Kidney (tissue), 14 donors: Measurements from ENCODE around the gene PRDM15. TPM values are rescaled to one million over a fixed set of nuclear protein-coding genes. Genes with fewer than 3 reads are reported as not detected.

ENCODE experiments used
- DNase-seq, 5 donors: peaks; one replicate each; pipeline ENCODE4 v3.0.0-alpha.2; 2013 to 2020
- FAIRE-seq: peaks from 2 replicates; lab custom pipeline; 2012; peaks lifted over from hg19 to GRCh38; lab: Jason Lieb, UNC
- H3K27ac ChIP-seq, 2 donors: one replicate each; pipeline ENCODE4 v1.7.0; 2013; ENCODE audit warnings: low read depth in 2 of 2, low read length in 2 of 2, inconsistent platforms in 1 of 2
- H3K27me3 ChIP-seq: one replicate; pipeline ENCODE4 v1.7.1; 2013; ENCODE audit warnings: low read length, inconsistent platforms; ENCODE audit not compliant: control insufficient read depth, insufficient read depth
- H3K36me3 ChIP-seq, 3 donors: one replicate each; pipeline versions ENCODE4 v1.7.0 to v1.7.1; 2013; ENCODE audit warnings: low read length in 3 of 3, control low read depth in 1 of 3, inconsistent platforms in 1 of 3; ENCODE audit not compliant: insufficient read depth in 3 of 3, control insufficient read depth in 2 of 3
- H3K4me1 ChIP-seq, 3 donors: one replicate each; pipeline versions ENCODE4 v1.7.0 to v1.7.1; 2013; ENCODE audit warnings: low read length in 3 of 3, inconsistent platforms in 1 of 3, low read depth in 1 of 3; ENCODE audit not compliant: control insufficient read depth in 2 of 3, insufficient read depth in 2 of 3
- H3K4me3 ChIP-seq, 3 donors: one replicate each; pipeline versions ENCODE4 v1.7.0 to v1.8.1; 2013; ENCODE audit warnings: low read length in 3 of 3, control low read depth in 1 of 3, inconsistent platforms in 1 of 3
- H3K9ac ChIP-seq, 3 donors: one replicate each; pipeline versions ENCODE4 v1.7.0 to v1.7.1; 2013; ENCODE audit warnings: low read length in 3 of 3, control low read depth in 1 of 3, inconsistent platforms in 1 of 3
- H3K9me3 ChIP-seq, 3 donors: one replicate each; pipeline versions ENCODE4 v1.7.0 to v1.7.1; 2013; ENCODE audit warnings: low read length in 3 of 3, control low read depth in 1 of 3, inconsistent platforms in 1 of 3; ENCODE audit not compliant: control insufficient read depth in 2 of 3, insufficient read depth in 1 of 3
- CTCF ChIP-seq: IDR thresholded peaks from 3 replicates; pipeline ENCODE4 v1.5.1; 2012; ENCODE audit warnings: mild to moderate bottlenecking, moderate library complexity, borderline replicate concordance; ENCODE audit not compliant: insufficient read depth; ENCODE audit errors: extremely low read depth
- intact Hi-C: fragments of 100-400 bp; cut with DNase I; formaldehyde crosslinking; loops from one replicate; pipeline ENCODE4 v1.11.1; 2022
- polyA plus RNA-seq: library from polyadenylated mRNA; stranded (reverse); fragments of 350-450 nt; fragmentation: Illumina TruSeq; extraction: RNeasy Lipid Tissue Mini Kit (QIAGEN cat#74804); gene quantifications from one replicate; pipeline ENCODE4 v1.2.3, GENCODE V29; 2014; ENCODE audit warnings: low read depth, low replicate concordance; ENCODE audit not compliant: insufficient read depth
- total RNA-seq: library from RNA; stranded (reverse); fragmentation: NEBNext Ultra II Directional; extraction: Animal tissue kit (Norgen Biotek cat#: 25700); gene quantifications from one replicate; pipeline ENCODE4 v1.2.1, GENCODE V29; 2021
- donor health status: control.
- donor health status: control.
- donor health status: control.
- donor health status: control.
- donor health status: control.
- donor health status: DM: yes; HTN: yes; CAD: no.
- donor health status: Normal renal cell carcinoma (clear cell type).

PRDM15 gene
- total and polyA plus RNA-seq, 2 donors from 2014 or later = 1.3 to 8.4 TPM

- DNase-seq (peak in 3 of 5 donors; percentile 25 to 55 (median 25)), FAIRE-seq (no peak)
- no peaks in the 10 kb centered on the region for H3K27me3 ChIP-seq
- no peak for TF ChIP-seq CTCF
- H3K4me3 ChIP-seq = no peak overlapping the region
- H3K4me1 ChIP-seq = no peaks in the 10 kb centered on the region
- no peaks in the 10 kb centered on the region for H3K9me3 ChIP-seq
- H3K36me3 ChIP-seq = peaks cover 0 to 6% (median 3%) of the 10 kb centered on the region in 3 donors
- H3K9ac ChIP-seq = no peak overlapping the region
- intact Hi-C loops = no loop called here
- no peak overlapping the region for H3K27ac ChIP-seq
Observed at GRCh38 chr21:41819236-41819855, 59.8 kb downstream of the PRDM15 start.

DNA sequence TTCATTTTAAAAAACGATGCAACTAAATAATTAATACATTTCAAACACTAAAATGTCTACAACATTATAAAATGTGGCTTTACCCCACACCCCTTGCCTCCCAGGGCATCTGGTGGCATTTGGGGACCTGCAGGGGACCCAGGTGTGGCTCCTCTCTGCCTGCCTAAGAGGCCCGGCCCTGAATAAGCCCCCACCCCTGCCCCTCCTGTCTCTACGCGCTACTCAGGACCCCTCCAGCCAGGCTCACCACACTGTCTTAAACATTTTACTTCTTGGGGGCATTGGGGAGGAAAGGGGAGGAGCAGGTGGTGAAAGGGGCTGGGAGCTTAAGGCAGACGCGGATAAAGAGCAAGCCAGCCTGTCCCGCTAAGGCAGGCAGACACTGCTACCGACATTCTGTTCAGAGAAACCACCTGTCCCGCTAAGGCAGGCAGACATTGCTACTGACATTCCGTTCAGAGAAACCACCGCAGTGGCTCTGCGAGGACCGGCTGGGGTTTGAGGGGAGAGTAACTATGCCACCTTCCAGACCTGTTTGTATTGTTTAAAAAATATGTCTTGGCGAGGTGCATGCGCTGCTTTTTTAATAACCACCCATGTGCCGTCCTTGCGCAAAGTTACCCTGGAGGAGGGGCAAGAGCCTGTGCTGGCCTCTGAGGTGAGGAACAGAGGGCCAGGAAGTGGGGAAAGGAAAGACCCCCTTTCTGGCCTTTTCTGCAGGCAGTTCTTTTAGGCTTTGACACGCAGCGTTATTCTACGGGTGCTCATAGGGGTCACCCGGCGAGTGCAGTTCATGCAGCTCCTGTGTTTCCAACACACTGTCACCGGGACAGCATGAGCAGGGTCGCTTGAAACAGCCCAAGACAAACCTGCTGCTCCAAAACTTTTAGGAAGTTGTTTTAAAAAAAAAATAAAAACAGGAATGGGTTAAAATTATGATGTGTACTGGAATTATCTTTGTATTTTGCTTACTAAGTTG is 61.0 kb downstream of the PRDM15 start:
- DNase-seq (peak in 1 of 5 donors; percentile 22), FAIRE-seq (no peak)
- H3K27ac ChIP-seq = no peak overlapping the region
- no peaks in the 10 kb centered on the region for H3K27me3 ChIP-seq
- no peaks in the 10 kb centered on the region for H3K4me1 ChIP-seq
- intact Hi-C loops = no loop called here
- H3K4me3 ChIP-seq = no peak overlapping the region
- TF ChIP-seq CTCF = no peak
- H3K36me3 ChIP-seq = peaks cover 0 to 11% (median 6%) of the 10 kb centered on the region in 3 donors
- H3K9ac ChIP-seq = no peak overlapping the region
- H3K9me3 ChIP-seq = no peaks in the 10 kb centered on the region

GRCh38 chr21:41817228-41817627 is 61.9 kb downstream of the PRDM15 start:
- Histone ChIP-seq H3K27ac (no peak overlapping the region), H3K9ac (no peak overlapping the region), H3K36me3 (peaks cover 0 to 11% (median 6%) of the 10 kb centered on the region in 3 donors), H3K27me3 (no peaks in the 10 kb centered on the region), H3K9me3 (no peaks in the 10 kb centered on the region), H3K4me1 (no peaks in the 10 kb centered on the region), H3K4me3 (no peak overlapping the region)
- FAIRE-seq (no peak), DNase-seq (peak in 4 of 5 donors; percentile 71 to 80 (median 74))
- TF ChIP-seq CTCF = peak; percentile 67
- intact Hi-C loops = no loop called here
